Measurements from ENCODE around the gene SLC22A12. TPM values are rescaled to one million over a fixed set of nuclear protein-coding genes. Genes with fewer than 3 reads are reported as not detected.

SLC22A12 gene
- polyA plus RNA-seq, 2 of the 4 experiments (the other 2 are of a cell fraction), result not detected

DNA sequence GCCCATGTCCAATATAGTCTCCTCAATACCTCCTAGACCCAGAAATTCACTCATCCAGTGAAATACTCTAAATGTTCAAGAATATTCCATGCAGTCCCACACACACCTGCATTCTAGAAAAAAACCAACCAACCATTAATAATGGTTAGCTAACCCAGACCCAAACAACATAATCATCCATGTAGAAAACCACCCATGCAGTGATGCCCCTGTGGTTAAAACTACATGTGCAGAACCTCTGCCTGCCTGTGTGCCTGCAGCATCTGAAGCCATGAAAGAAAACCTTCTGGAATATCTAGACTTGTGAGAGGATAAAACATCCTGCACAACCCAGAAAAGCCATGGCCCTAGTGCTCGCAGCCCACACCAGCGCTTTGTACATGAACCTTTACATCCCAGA is 47.8 kb downstream of the SLC22A12 start:
- Histone ChIP-seq H3K4me2 (no peak overlapping the region), H3K27ac (no peak overlapping the region), H3K4me1 (peaks cover 11% of the 10 kb centered on the region; the same call in 1 of the 3 replicates), H3K9me3 (no peaks in the 10 kb centered on the region), H3K4me3 (no peak overlapping the region)
- DNase-seq (ENCODE audit: low read depth in 1 of 2, low spot score in 1 of 2), result no peak
- ATAC-seq, result no peak
- WGBS (ENCODE audit: missing lambda C conversion rate), result 86% methylated on average over 2 of the region's 2 CpGs
- CTCF ChIA-PET, result interaction anchor here (0.8 to 2.8 kb wide), 3 partner anchors 13 to 189 kb away, joined by 3 to 33 read pairs (median 6); no protein-coding TSS in a partner anchor
- FAIRE-seq, result no peak
- POLR2A ChIA-PET, result no interaction called here
- no peak for TF ChIP-seq MAZ (IDR thresholded peaks at IDR 0.05; ENCODE audit: borderline replicate concordance, low read depth, low read length)
- no peak for TF ChIP-seq ESRRA (IDR thresholded peaks at IDR 0.05; ENCODE audit: borderline replicate concordance, low read length)
- no peak for TF ChIP-seq CBX2 (IDR thresholded peaks at IDR 0.05; ENCODE audit: borderline replicate concordance, low read depth)
- TF ChIP-seq RCOR1 (IDR thresholded peaks at IDR 0.05; ENCODE audit: low read depth, low read length), result no peak
- TF ChIP-seq SREBF2 (IDR thresholded peaks at IDR 0.05), result no peak
- no peak for TF ChIP-seq RARB (CRISPR knock-in tag; IDR thresholded peaks at IDR 0.05)
- TF ChIP-seq HOXB13 (CRISPR knock-in tag; IDR thresholded peaks at IDR 0.05; ENCODE audit: low read depth), result no peak

DNA sequence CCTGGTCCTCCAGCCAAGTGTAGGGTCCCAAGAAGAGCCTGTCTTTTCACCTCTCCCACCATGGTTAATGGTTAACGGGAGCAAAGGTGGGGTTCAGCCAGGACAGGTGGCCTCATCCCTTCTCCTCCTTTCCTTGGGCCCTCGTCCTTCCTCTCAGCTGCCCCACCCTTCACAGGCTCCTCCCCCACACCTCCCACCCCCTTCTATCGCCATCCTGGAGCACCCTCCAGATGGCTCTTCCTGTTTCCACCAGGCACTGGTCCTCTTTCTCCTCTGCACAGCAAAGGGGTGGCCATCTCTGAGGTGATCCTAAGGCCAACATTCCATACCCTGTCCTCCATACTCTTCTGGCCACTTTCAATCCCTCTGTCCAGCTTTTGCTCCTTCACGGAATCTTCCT is 48.9 kb downstream of the SLC22A12 start:
- DNase-seq (ENCODE audit: low read depth in 1 of 2, low spot score in 1 of 2) (no peak), FAIRE-seq (no peak), ATAC-seq (no peak)
- Histone ChIP-seq H3K4me1 (peaks cover 11% of the 10 kb centered on the region; the same call in 1 of the 3 replicates), H3K4me2 (no peak overlapping the region), H3K9me3 (no peaks in the 10 kb centered on the region), H3K4me3 (no peak overlapping the region), H3K27ac (no peak overlapping the region)
- CTCF ChIA-PET, result interaction anchor here (0.8 to 2.8 kb wide), 4 partner anchors 8 to 102 kb away, joined by 3 to 33 read pairs (median 3); no protein-coding TSS in a partner anchor
- POLR2A ChIA-PET, result no interaction called here
- TF ChIP-seq, protein P1, sequence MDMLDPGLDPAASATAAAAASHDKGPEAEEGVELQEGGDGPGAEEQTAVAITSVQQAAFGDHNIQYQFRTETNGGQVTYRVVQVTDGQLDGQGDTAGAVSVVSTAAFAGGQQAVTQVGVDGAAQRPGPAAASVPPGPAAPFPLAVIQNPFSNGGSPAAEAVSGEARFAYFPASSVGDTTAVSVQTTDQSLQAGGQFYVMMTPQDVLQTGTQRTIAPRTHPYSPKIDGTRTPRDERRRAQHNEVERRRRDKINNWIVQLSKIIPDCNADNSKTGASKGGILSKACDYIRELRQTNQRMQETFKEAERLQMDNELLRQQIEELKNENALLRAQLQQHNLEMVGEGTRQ (IDR thresholded peaks at IDR 0.05), result no peak
- TF ChIP-seq NPAS2 (CRISPR knock-in tag; IDR thresholded peaks at IDR 0.05; ENCODE audit: borderline replicate concordance) (no peak), SMC3 (IDR thresholded peaks at IDR 0.05) (no peak), RNF2 (IDR thresholded peaks at IDR 0.05; ENCODE audit: borderline replicate concordance, low read depth) (no peak), EP300 (IDR thresholded peaks at IDR 0.05) (no peak), HOXB13 (CRISPR knock-in tag; IDR thresholded peaks at IDR 0.05; ENCODE audit: low read depth) (no peak), CEBPB (IDR thresholded peaks at IDR 0.05) (no peak), HOXB5 (CRISPR knock-in tag; IDR thresholded peaks at IDR 0.05) (no peak), HDAC2 (IDR thresholded peaks at IDR 0.05) (no peak), EHMT2 (IDR thresholded peaks at IDR 0.05; ENCODE audit: low read depth) (no peak), RARB (CRISPR knock-in tag; IDR thresholded peaks at IDR 0.05) (no peak), JUNB (IDR thresholded peaks at IDR 0.05) (no peak)
- TF ChIP-seq, protein P2, sequence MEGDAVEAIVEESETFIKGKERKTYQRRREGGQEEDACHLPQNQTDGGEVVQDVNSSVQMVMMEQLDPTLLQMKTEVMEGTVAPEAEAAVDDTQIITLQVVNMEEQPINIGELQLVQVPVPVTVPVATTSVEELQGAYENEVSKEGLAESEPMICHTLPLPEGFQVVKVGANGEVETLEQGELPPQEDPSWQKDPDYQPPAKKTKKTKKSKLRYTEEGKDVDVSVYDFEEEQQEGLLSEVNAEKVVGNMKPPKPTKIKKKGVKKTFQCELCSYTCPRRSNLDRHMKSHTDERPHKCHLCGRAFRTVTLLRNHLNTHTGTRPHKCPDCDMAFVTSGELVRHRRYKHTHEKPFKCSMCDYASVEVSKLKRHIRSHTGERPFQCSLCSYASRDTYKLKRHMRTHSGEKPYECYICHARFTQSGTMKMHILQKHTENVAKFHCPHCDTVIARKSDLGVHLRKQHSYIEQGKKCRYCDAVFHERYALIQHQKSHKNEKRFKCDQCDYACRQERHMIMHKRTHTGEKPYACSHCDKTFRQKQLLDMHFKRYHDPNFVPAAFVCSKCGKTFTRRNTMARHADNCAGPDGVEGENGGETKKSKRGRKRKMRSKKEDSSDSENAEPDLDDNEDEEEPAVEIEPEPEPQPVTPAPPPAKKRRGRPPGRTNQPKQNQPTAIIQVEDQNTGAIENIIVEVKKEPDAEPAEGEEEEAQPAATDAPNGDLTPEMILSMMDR (IDR thresholded peaks at IDR 0.05), result no peak
- TF ChIP-seq, protein P3, sequence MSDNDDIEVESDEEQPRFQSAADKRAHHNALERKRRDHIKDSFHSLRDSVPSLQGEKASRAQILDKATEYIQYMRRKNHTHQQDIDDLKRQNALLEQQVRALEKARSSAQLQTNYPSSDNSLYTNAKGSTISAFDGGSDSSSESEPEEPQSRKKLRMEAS (IDR thresholded peaks at IDR 0.05), result no peak
- TF ChIP-seq, protein P4, sequence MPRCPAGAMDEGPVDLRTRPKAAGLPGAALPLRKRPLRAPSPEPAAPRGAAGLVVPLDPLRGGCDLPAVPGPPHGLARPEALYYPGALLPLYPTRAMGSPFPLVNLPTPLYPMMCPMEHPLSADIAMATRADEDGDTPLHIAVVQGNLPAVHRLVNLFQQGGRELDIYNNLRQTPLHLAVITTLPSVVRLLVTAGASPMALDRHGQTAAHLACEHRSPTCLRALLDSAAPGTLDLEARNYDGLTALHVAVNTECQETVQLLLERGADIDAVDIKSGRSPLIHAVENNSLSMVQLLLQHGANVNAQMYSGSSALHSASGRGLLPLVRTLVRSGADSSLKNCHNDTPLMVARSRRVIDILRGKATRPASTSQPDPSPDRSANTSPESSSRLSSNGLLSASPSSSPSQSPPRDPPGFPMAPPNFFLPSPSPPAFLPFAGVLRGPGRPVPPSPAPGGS (IDR thresholded peaks at IDR 0.05), result no peak
- 44% methylated on average over 4 of the region's 4 CpGs for WGBS (ENCODE audit: missing lambda C conversion rate)
